ENCODE measurements around the gene GSTM3.

GRCh38 chr1:109691759-109692158 is 49.1 kb downstream of the GSTM3 start:
- TF ChIP-seq EZH2 (IDR thresholded peaks at IDR 0.05; ENCODE audit: low read depth, unreplicated experiment) (no peak), CREB1 (CRISPR knock-in tag; IDR thresholded peaks at IDR 0.05; ENCODE audit: low read depth) (no peak), CTCF (conservative IDR thresholded peaks at IDR 0.05; ENCODE audit: low read depth in 2 of 2) (no peak), REST (IDR thresholded peaks at IDR 0.05; ENCODE audit: unreplicated experiment) (no peak), POLR2AphosphoS5 (IDR thresholded peaks at IDR 0.05; ENCODE audit: low read depth) (no peak), EZH2phosphoT487 (IDR thresholded peaks at IDR 0.05; ENCODE audit: unreplicated experiment) (no peak), JUNB (IDR thresholded peaks at IDR 0.05; ENCODE audit: unreplicated experiment) (no peak), ETS1 (IDR thresholded peaks at IDR 0.05) (no peak), ZNF462 (CRISPR knock-in tag; IDR thresholded peaks at IDR 0.05) (no peak), STAT1 (IDR thresholded peaks at IDR 0.05; ENCODE audit: unreplicated experiment) (no peak)

Data from GM23338 (cell line).